Duodenal mucosa (tissue), 2 donors: ENCODE data around the gene CACNA1H.
"Not testable (repeated sequence)": the region's sequence is repeated elsewhere in the genome, so short reads cannot be mapped to it uniquely, and the experiment has no call there.

ENCODE experiments used
- H3K27ac ChIP-seq: one replicate; pipeline ENCODE4 v1.7.0; 2013; ENCODE audit warnings: low read depth, low read length
- H3K27me3 ChIP-seq, 2 donors: one replicate each; pipeline ENCODE4 v1.7.0; 2013; ENCODE audit warnings: low read length in 2 of 2, control low read depth in 1 of 2; ENCODE audit not compliant: insufficient read depth in 2 of 2, control insufficient read depth in 1 of 2
- H3K36me3 ChIP-seq, 2 donors: one replicate each; pipeline ENCODE4 v1.7.0; 2013; ENCODE audit warnings: low read length in 2 of 2, control low read depth in 1 of 2; ENCODE audit not compliant: insufficient read depth in 2 of 2, control insufficient read depth in 1 of 2
- H3K4me1 ChIP-seq, 2 donors: one replicate each; pipeline ENCODE4 v1.7.0; 2013; ENCODE audit warnings: low read length in 2 of 2, control low read depth in 1 of 2; ENCODE audit not compliant: insufficient read depth in 2 of 2, control insufficient read depth in 1 of 2
- H3K4me3 ChIP-seq, 2 donors: one replicate each; pipeline ENCODE4 v1.7.0; 2013; ENCODE audit warnings: low read length in 2 of 2, low read depth in 1 of 2
- H3K9ac ChIP-seq, 2 donors: one replicate each; pipeline ENCODE4 v1.7.0; 2013; ENCODE audit warnings: low read length in 2 of 2, low read depth in 1 of 2
- H3K9me3 ChIP-seq, 2 donors: one replicate each; pipeline ENCODE4 v1.7.0; 2013; ENCODE audit warnings: low read length in 2 of 2, control low read depth in 1 of 2; ENCODE audit not compliant: control insufficient read depth in 1 of 2

CACNA1H gene

DNA sequence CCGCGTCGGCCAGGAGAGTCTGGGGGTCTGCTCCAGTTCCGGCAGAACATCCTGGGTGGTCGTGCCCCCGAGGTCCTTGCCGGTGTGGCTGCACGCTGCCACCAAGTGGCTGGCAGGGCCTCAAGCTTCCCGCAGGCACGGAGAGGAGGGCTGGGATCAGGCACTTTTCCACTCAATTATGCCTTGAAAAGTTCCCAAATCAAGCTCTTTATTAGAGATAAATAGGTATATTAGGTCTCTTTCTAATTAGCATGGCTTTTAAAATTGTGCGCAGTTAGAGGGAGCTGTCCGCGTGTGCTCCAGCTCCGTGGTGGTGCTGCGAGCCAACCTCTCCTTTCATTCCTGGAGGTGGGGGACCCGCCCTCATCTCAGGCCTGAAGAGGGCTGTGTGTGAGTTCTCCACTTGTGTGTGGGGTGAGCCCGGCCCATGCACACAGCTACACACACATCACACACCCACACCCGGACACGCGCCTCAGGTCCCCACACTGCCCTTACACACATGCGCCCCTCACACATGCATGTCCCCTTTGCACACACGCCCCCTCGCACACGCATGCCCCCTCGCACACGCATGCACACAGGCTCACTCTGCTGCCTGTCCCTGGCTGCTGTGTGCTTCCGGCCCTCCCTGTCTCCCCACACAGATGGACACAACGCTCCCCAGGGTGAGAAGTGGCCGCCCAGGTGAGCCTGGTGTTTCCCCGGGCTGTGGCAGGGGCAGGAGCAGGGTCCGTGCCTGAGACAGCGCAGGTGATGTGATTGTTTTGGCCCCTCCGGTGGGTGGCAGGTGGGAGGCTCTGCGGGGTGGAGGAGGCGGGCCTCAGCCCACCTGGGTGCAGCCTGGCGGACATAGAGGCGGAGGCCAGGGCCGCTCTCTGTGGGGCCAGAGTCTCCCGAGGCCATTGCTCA, 28.8 kb downstream of the CACNA1H start:
- Histone ChIP-seq H3K36me3 (no peaks in the 10 kb centered on the region), H3K9ac (no peak overlapping the region), H3K27me3 (no peaks in the 10 kb centered on the region), H3K4me3 (no peak overlapping the region), H3K9me3 (no peaks in the 10 kb centered on the region), H3K4me1 (no peaks in the 10 kb centered on the region), H3K27ac (peak overlapping the region; percentile 10)

DNA sequence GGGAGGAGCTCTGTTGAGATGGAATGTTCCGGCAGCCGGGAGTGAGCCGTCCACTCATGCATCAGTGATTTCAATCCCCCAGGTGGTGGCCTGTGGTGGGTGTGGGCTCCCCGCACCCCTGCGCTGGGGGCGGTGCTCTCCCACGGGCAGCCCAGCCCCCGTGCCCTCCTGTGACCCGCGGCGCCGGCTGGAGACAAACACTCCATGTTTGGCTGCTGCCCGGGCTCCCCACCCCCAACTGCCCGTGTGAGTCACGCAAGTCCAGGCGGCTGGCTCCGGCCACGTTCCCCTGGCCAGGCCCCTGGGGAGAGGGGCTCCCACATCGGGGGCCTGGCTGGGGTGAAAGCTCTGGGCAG, 29.4 kb downstream of the CACNA1H start:
- Histone ChIP-seq H3K36me3 (no peaks in the 10 kb centered on the region), H3K27me3 (no peaks in the 10 kb centered on the region), H3K4me1 (no peaks in the 10 kb centered on the region), H3K9me3 (no peaks in the 10 kb centered on the region), H3K9ac (no peak overlapping the region), H3K27ac (peak overlapping the region; percentile 75), H3K4me3 (no peak overlapping the region)

DNA sequence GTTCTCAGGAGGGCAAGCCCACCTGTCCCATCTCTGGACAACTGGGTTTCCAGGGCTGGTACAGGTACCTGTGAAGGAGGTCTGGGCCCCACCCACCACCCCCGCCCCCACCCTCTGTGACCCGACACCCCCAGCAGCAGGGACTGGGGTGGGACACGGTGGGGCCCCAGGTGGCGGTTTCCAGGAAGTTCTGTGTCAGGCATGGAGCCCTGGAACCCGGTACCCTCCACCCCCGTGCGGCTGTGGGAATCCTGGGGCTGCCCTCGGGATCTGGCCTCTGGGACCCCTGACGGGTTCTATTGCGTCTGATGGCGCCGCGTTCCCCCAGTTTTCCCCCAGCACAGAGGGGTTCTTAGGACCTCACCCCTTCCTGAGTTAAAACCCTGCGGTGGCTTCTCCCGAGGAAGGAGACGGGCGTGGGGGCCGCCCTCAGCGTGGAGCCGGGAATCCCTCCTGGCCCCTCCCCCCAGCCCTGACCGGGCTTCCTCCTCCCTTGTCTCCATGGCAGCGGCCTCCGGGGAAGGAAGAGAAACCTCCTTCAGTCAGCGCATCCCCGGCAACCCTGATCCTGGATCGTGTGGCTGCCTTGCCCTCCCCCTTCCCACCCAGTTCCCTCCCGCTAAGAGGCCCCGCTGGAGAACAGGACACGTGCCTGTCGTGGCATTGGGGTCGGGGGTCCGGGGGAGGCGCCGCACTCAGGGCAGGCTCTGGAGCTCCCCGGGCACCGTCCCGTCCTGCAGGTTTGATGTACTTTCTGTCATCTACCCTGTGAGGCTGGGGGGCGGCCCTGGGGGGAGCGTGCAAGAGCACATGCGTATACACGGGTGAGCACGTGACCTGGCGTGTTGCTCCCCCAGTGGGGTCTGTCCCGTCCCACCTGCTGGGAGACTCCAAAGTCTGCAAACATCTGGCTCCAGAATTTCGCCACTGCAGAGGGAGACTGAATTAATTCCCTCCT, 30.3 kb downstream of the CACNA1H start:
- Histone ChIP-seq H3K4me1 (no peaks in the 10 kb centered on the region), H3K9me3 (no peaks in the 10 kb centered on the region), H3K4me3 (no peak overlapping the region), H3K27ac (peak overlapping the region; percentile 75), H3K36me3 (no peaks in the 10 kb centered on the region), H3K9ac (no peak overlapping the region), H3K27me3 (no peaks in the 10 kb centered on the region)

DNA sequence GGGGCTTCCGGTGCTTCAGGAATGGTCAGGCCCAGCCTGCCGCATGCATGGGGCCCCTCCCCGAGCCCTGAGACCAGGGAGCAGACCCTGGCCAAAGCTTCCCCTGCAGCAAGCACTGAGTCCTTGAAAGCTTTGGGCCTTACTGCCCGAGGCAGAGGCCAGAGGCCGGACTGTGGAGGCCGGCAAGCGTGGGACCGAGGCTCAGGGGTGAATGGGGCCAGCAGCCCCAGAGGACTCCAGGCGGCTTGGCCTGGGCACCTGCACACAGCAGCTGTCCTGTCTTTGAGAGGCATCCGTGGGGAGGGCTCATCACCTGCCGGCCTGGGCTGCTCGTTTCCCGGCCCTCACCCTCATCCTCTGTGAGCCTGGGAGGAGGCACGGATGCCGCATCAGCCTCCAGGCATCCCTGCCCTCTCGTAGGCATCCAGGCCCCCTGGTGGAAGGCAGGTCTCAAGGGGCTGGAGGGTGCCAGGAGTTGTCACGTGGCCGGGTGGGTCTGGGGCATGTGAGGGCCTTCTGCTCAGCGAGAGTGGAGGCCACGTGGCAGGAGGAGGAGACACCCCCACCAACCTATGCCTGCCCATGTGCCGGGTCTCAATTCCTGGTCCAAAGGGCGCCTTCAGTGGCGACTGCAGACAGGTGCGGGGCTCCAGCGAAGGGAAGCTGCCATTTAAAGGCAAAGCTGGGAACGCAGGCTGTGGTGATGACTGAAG, 31.4 kb downstream of the CACNA1H start:
- H3K27ac ChIP-seq, result no peak overlapping the region
- no peaks in the 10 kb centered on the region for H3K36me3 ChIP-seq
- H3K27me3 ChIP-seq, result no peaks in the 10 kb centered on the region
- H3K4me3 ChIP-seq, result no peak overlapping the region
- no peaks in the 10 kb centered on the region for H3K9me3 ChIP-seq
- no peak overlapping the region for H3K9ac ChIP-seq
- H3K4me1 ChIP-seq, result no peaks in the 10 kb centered on the region

DNA sequence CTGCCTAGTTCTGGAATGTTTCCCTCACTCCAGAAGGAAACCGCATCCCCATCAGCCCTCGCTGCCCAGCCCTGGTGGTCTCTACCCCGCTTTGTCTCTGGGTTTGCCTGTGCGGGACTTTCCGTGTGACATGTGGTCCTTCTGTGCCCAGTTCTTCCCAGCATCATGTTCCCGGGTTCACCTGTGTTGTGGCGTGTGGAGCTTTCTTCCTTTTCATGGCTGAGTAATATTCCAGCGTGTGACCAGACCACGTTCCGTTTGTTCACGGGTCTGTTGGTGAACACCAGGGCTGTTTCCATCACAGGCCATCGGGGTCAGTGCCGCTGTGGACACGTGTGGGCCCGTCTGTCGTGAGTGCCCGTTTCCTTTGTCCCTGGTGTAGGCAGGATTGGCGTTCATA, 32.1 kb downstream of the CACNA1H start:
- Histone ChIP-seq H3K4me3 (no peak overlapping the region), H3K9ac (no peak overlapping the region), H3K36me3 (no peaks in the 10 kb centered on the region), H3K4me1 (no peaks in the 10 kb centered on the region), H3K27me3 (no peaks in the 10 kb centered on the region), H3K27ac (no peak overlapping the region), H3K9me3 (no peaks in the 10 kb centered on the region)

DNA sequence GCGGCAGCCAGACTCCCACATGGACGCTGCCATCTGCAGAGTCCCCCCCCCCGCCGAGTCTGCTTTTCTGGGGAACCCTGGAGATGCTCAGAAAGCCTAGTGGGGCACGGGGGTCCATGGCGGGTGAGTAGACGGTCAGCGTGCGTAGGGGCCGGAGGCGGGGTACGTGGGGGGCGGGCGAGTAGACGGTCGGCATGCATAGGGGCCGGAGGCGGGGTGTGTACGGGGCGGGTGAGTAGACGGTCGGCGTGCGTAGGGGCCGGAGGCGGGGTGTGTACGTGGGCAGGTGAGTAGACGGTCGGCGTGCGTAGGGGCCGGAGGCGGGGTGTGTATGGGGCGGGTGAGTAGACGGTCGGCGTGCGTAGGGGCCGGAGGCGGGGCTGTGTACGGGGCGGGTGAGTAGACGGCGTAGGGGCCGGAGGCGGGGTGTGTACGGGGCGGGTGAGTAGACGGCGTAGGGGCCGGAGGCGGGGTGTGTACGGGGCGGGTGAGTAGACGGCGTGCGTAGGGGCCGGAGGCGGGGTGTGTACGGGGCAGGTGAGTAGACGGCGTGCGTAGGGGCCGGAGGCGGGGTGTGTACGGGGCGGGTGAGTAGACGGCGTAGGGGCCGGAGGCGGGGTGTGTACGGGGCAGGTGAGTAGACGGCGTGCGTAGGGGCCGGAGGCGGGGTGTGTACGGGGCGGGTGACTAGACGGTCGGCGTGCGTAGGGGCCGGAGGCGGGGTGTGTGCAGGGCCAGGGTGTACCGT, 32.7 kb downstream of the CACNA1H start:
- not testable (repeated sequence) for H3K4me3 ChIP-seq, H3K9ac ChIP-seq, H3K27me3 ChIP-seq, H3K9me3 ChIP-seq, H3K27ac ChIP-seq, H3K36me3 ChIP-seq, H3K4me1 ChIP-seq

DNA sequence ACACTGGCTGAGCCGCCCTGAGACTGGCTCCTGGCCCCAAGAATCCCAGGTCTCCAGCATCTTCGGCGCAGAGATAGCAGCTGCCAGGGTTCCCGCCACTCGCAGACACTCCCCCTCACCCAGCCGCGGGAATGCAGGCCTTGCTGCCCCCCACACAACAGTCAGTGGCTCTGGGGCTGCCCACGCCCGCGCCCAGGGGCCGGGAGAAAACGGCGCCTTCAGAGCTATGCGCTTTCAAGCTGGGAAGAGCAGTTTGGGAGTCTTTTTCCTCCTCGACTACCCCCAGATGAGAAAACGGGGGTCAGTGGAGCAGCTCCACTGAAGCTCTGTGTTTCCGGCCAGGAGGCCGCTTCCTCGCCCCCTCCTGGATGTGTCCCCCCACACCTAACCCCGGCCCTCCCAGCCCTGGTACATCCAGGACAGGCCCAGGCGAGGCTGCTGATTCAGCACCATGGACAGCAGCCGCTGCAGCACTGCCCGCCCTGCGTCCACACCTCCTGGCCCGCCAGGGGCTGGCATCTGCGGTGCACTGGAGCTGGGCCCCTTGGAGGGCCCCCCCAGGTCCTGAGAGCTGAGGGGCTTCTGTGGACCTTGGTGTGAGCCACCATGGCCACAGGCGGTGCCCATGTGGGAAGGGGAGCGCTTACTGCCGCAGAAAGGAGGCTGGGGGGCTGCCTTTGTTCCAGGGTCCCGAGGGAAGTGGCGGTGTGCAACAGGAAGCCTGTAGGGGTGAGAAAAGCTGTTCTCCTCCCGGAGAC, 35.7 kb downstream of the CACNA1H start:
- Histone ChIP-seq H3K36me3 (no peaks in the 10 kb centered on the region), H3K27me3 (no peaks in the 10 kb centered on the region), H3K27ac (no peak overlapping the region), H3K9me3 (no peaks in the 10 kb centered on the region), H3K4me1 (peaks cover 0 to 9% of the 10 kb centered on the region in 2 donors), H3K9ac (no peak overlapping the region), H3K4me3 (no peak overlapping the region)

DNA sequence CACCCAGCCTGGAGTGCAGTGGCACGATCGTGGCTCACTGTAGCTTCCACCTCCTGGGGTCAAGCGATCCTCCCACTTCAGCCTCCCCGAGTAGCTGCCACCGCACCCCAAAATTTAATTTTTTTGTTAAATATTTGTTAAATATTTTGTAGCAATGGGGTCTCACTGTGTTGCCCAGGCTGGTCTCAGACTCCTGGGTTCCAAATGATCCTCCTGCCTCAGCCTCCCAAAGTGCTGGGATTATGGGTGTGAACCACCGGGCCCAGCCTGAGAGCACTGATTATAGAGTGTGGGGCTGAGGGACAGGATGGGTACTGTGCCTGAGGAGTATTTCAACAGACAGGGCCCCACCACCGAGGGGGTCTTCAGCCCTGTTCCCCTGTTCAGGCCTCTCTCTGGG, 36.5 kb downstream of the CACNA1H start:
- H3K9me3 ChIP-seq, result no peaks in the 10 kb centered on the region
- H3K27me3 ChIP-seq, result no peaks in the 10 kb centered on the region
- H3K4me1 ChIP-seq, result peaks cover 0 to 14% of the 10 kb centered on the region in 2 donors
- no peak overlapping the region for H3K27ac ChIP-seq
- no peaks in the 10 kb centered on the region for H3K36me3 ChIP-seq
- no peak overlapping the region for H3K4me3 ChIP-seq
- no peak overlapping the region for H3K9ac ChIP-seq

DNA sequence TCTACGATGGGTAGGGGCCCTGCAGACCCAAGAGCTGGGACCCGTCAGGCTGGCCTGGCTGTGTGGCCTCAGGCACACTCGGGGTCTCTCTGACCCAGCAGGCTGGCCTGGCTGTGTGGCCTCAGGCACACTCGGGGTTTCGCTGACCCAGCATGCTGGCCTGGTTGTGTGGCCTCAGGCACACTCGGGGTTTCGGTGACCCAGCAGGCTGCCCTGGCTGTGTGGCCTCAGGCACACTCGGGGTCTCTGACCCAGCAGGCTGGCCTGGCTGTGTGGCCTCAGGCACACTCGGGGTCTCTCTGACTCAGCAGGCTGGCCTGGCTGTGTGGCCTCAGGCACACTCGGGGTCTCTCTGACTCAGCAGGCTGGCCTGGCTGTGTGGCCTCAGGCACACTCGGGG, 37.9 kb downstream of the CACNA1H start:
- not testable (repeated sequence) for H3K4me3 ChIP-seq, H3K27me3 ChIP-seq, H3K9me3 ChIP-seq, H3K27ac ChIP-seq, H3K36me3 ChIP-seq, H3K9ac ChIP-seq
- peaks cover 0 to 14% of the 10 kb centered on the region in 2 donors for H3K4me1 ChIP-seq
